22Rv1 (cell line): ENCODE data around the gene MTHFD1L.

Source experiments
- ZFX ChIP-seq: fragments of 450-650 bp; IDR thresholded peaks from 2 replicates; pipeline ENCODE4 v1.6.1; 2017; ENCODE audit warnings: antibody characterized with exemption, borderline replicate concordance
- TF ChIP-seq, protein P1 (sequence below): fragments of 450-650 bp; IDR thresholded peaks from 2 replicates; pipeline ENCODE4 v1.5.1; 2017; ENCODE audit warnings: mild to moderate bottlenecking

GRCh38 chr6:151141685-151142084 lies 276.2 kb downstream of the MTHFD1L start:
- TF ChIP-seq, protein P1, sequence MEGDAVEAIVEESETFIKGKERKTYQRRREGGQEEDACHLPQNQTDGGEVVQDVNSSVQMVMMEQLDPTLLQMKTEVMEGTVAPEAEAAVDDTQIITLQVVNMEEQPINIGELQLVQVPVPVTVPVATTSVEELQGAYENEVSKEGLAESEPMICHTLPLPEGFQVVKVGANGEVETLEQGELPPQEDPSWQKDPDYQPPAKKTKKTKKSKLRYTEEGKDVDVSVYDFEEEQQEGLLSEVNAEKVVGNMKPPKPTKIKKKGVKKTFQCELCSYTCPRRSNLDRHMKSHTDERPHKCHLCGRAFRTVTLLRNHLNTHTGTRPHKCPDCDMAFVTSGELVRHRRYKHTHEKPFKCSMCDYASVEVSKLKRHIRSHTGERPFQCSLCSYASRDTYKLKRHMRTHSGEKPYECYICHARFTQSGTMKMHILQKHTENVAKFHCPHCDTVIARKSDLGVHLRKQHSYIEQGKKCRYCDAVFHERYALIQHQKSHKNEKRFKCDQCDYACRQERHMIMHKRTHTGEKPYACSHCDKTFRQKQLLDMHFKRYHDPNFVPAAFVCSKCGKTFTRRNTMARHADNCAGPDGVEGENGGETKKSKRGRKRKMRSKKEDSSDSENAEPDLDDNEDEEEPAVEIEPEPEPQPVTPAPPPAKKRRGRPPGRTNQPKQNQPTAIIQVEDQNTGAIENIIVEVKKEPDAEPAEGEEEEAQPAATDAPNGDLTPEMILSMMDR = no peak
- no peak for TF ChIP-seq ZFX
